H1 (cell line): Measurements from ENCODE around the gene ING1. TPM values are rescaled to one million over a fixed set of nuclear protein-coding genes. Genes with fewer than 3 reads are reported as not detected.

Experiments used
- CHD2 ChIP-seq: IDR thresholded peaks from 2 replicates; pipeline ENCODE4 v1.6.1; 2012; ENCODE audit warnings: low read length, improper control_type of control experiment
- CREB1 ChIP-seq: IDR thresholded peaks from 2 replicates; pipeline ENCODE4 v1.6.1; 2012; ENCODE audit warnings: inconsistent platforms
- SIN3A ChIP-seq, 2 experiments: IDR thresholded peaks in 1 of 2; conservative IDR thresholded peaks in 1 of 2; 2 replicates each; pipeline ENCODE4 v1.6.1; 2011 to 2012; ENCODE audit warnings: low read length in 2 of 2, improper control_type of control experiment in 1 of 2, low read depth in 1 of 2, mild to moderate bottlenecking in 1 of 2
- SRF ChIP-seq: IDR thresholded peaks from 2 replicates; pipeline ENCODE4 v1.6.1; 2011; ENCODE audit warnings: mild to moderate bottlenecking, low read depth, low read length, moderate library complexity
- YY1 ChIP-seq: IDR thresholded peaks from 2 replicates; pipeline ENCODE4 v1.6.1; 2011; ENCODE audit warnings: low read depth, mild to moderate bottlenecking, low read length
- polyA plus RNA-seq, 7 experiments: library from polyadenylated mRNA; depleted of rRNA in 3 of 7; stranded (reverse) in 5 of 7; unstranded in 2 of 7; fragments of >200 nt in 5 of 7; fragments of 200-250 nt in 2 of 7; gene quantifications; 1 replicate in 5 of 7; 2 replicates in 1 of 7; 4 replicates in 1 of 7; pipeline versions ENCODE4 v1.2.1 to v1.2.3, GENCODE V29; 2011 to 2013; ENCODE audit warnings: missing spikeins in 2 of 7, mixed read lengths in 2 of 7
- total RNA-seq: library from RNA; stranded (reverse); fragmentation: NEBNext Ultra II Directional; extraction: Animal tissue kit (Norgen Biotek cat#: 25700); gene quantifications from 2 replicates; pipeline ENCODE4 v1.2.1, GENCODE V29; 2021

Gene ING1
- total and polyA plus RNA-seq, 2 of the 8 experiments (the other 6 are each of a cell fraction or from before 2014, with no cell fraction given): 22.3 to 26.6 TPM

GRCh38 chr13:110737555-110737954 lies 24.1 kb downstream of the ING1 start (continued):
- no peak for TF ChIP-seq YY1
- no peak for TF ChIP-seq SIN3A (conservative IDR thresholded peaks at IDR 0.05 in 1 of 2, IDR thresholded peaks at IDR 0.05 in 1 of 2; ENCODE audit: low read depth in 1 of 2, low read length in 2 of 2)
- no peak for TF ChIP-seq CHD2
- TF ChIP-seq SRF: no peak
- no peak for TF ChIP-seq CREB1
